HG03103 (cell line): ENCODE measurements around the gene MYO5A.

Experiments
- ATAC-seq: cut with Tn5 transposase; IDR thresholded peaks from one replicate; pipeline ENCODE4 v1.9.1; 2021; ENCODE audit warnings: low read depth; ENCODE audit not compliant: unreplicated experiment

MYO5A gene

GRCh38 chr15:52378746-52379394, 149.8 kb downstream of the MYO5A start:
- ATAC-seq, result peak; percentile 43

- no peak for ATAC-seq
Measured at GRCh38 chr15:52370010-52370409, 158.7 kb downstream of the MYO5A start.

- no peak for ATAC-seq
Measured at GRCh38 chr15:52369455-52369854, 159.2 kb downstream of the MYO5A start.

GRCh38 chr15:52369030-52369429, 159.7 kb downstream of the MYO5A start:
- ATAC-seq, result no peak

- no peak for ATAC-seq
Measured at GRCh38 chr15:52368402-52368801, 160.3 kb downstream of the MYO5A start.

- no peak for ATAC-seq
Measured at GRCh38 chr15:52362497-52362896, 166.2 kb downstream of the MYO5A start.

GRCh38 chr15:52361975-52362494, 166.6 kb downstream of the MYO5A start:
- ATAC-seq, result no peak

GRCh38 chr15:52361494-52361893, 167.2 kb downstream of the MYO5A start:
- no peak for ATAC-seq

- ATAC-seq, result no peak
Measured at GRCh38 chr15:52360229-52361203, 168.2 kb downstream of the MYO5A start.

GRCh38 chr15:52359722-52360121, 169.0 kb downstream of the MYO5A start:
- ATAC-seq, result no peak

GRCh38 chr15:52357949-52358348, 170.7 kb downstream of the MYO5A start:
- ATAC-seq, result no peak

- no peak for ATAC-seq
Measured at GRCh38 chr15:52352086-52352485, 176.6 kb downstream of the MYO5A start.

GRCh38 chr15:52351206-52351908, 177.3 kb downstream of the MYO5A start:
- ATAC-seq, result no peak

GRCh38 chr15:52350423-52350822, 178.3 kb downstream of the MYO5A start:
- ATAC-seq, result no peak

- no peak for ATAC-seq
Measured at GRCh38 chr15:52349052-52349700, 179.5 kb downstream of the MYO5A start.

GRCh38 chr15:52348056-52348745, 180.5 kb downstream of the MYO5A start:
- no peak for ATAC-seq

- no peak for ATAC-seq
Measured at GRCh38 chr15:52344592-52344991, 184.1 kb downstream of the MYO5A start.

- ATAC-seq, result no peak
Measured at GRCh38 chr15:52343831-52344230, 184.8 kb downstream of the MYO5A start.

- ATAC-seq, result no peak
Measured at GRCh38 chr15:52340093-52340492, 188.6 kb downstream of the MYO5A start.

GRCh38 chr15:52338891-52339290, 189.8 kb downstream of the MYO5A start:
- ATAC-seq, result no peak
